HCEC 1CT (cell line): Measurements from ENCODE around the gene JAK3.
"Not testable (repeated sequence)": the region's sequence is repeated elsewhere in the genome, so short reads cannot be mapped to it uniquely, and the experiment has no call there.

Source experiments
- DNase-seq: peaks from one replicate; pipeline ENCODE4 v3.0.0-alpha.2; 2017

JAK3 gene

DNA sequence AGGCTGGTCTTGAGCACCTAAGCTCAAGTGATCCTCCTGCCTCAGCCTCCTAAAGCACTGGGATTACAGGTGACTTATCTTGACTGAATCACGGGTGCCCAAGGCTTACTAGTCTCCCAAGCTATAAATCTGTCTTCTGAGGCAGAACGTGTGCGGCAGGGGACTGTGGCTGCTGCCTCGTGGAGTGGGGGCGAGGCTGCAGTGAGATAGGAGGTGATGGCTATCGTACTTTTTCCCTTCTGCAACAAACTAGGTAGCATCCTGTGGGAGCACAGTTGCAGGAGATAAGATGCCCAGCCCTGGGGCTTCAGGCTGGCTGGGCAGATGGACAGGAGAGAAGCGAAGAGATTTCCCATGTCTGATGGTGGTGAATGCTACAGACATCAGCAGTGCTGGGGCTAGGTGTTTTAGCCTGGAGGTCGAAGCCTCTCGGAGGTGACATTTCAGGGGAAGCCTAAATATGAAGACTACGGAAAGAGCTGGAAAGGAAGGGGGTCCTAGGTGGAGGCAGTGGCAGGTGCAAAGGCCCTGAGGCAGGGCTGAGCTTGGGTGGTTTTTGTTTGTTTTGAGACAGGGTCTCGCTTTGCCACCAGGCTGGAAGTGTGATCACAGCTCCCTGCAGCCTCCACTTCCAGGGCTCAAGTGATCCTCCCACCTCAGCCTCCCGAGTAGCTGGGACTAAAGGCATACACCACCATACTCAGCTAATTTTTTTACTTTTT, 45.5 kb downstream of the JAK3 start:
- no peak for DNase-seq

DNA sequence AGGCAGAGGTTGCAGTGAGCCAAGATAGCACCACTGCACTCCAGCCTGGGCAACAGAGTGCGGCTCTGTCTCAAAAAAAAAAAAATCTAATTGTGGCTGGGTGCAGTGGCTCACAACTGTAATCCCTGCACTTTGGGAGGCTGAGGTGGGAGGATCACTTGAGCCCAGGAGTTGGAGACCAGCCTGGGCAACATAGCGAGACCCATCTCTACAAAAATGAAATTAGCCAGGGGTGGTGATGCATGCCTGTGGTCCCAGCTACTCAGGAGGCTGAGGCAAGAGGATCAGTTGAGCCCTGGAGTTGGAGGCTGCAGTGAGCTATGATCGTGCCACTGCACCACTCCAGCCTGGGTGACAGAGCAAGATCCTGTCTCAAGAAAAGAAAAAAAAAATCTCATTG, 49.2 kb downstream of the JAK3 start:
- not testable (repeated sequence) for DNase-seq

DNA sequence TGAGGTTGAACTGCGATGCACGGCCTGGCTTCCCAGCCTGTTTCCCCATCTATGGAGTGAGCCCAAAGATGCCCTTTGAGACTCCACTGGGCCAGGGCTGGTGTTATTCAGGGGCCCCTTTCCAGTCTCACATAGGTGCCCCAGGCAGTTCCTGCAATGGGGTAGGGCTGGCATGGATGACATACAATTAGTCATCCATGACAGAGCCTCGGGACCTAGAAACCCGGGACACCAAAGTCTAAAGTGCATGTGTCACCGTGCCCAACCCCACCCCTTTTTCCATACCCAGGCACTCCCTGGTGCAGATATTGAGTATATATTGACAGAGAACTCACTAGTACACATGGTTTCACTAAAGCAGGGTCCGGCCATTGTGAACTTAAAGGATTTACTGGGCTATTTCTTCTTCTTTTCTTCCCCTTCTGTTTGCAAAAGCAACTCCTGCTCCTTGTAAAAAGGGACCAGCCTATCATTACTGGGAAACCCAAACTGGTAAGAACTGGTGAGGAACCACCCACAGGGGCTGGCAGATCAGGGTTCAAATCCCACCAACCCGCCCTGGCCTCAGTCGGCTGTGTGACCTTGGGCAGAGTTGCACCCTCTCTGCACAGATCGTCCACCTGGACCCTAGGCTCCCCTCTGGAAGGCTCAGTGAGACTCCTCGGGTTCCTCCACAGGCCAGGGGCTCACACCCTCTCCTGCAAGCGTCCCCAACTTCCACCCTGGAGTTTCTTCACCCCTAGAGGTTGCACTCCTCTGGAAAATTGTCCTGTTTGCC, 50.2 kb downstream of the JAK3 start:
- peak; percentile 2 for DNase-seq

DNA sequence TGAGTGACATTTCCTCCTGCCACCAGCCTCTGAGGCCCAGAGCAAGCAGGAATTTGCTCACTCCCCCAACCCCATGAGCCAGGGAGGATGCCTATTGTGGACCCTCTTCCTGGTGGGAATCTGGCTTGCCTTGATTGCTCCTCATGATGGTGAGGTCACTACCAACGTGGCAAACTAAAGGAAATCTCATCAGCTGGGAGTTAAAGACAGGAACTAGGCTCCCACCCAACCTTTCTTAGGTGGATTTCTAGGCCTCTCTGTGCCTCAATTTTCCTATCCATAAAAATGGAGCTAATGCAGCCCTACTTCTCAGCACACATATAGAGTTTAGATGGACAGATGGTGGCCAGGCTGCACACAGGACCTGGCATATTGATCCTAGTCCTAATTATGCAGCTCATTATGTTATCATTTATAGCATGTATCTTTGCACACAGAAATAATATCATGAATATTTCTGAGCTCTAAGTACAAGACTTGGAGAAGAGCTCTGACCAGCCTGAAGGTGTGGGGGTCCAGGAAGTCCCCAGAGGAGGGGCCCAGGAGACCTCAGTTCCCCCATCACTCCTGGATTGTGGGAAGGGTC, 50.9 kb downstream of the JAK3 start:
- no peak for DNase-seq

DNA sequence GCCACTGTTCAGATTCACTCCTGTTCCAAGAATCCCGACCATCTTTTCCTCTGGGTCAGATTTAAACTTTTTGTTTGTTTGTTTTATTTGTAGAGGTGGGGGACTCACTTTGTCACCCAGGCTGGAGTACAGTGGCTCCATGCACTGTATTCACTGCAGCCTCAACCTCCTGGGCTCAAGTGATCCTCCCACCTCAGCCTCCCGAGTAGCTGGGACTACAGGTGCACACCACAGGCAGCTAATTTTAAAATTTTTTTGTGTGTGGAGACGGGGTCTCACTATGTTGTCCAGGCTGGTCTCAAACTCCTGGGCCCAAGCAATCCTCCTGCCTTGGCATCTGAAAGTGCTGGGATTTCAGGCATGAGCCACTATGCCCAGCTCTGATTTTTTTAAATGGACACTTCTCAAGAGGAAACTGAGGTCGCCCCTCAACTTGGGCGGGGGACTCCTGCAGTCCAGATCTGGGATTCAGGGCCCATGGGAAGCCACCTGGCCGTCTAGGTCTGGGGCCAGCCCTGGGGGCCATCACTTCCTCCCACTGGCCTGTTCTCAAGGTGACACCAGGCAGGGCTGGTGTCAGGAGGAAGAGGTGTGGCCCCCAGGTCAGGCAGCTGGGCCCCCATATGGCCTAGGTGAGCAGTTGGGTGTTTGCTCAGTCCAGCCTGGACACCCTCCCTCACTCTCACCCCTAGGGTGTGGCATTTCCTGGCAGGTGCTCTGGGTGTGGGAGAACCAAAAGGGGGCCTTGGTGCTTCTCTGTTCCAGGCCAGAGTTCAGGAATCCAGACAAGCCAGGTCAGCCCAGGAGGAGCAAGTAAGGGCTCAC, 51.6 kb downstream of the JAK3 start:
- DNase-seq: no peak

DNA sequence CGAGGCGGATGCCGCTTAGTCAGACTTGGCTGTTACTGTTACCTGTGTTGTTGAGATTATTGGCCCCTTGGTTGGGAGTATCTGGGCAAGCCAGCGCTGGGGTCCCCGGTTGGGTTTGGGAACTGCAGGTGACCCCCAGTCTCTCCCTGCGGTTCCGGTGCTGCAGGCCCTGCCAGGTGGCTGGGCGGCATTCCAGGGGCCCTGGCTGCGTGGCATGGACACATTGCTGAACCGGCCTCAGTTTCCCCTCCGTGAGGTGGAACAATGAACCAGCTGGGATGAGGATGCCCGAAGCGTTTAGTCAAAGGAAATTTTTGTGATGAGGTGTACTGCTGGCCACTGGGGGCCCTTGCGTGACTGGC, 52.3 kb downstream of the JAK3 start:
- DNase-seq: no peak

DNA sequence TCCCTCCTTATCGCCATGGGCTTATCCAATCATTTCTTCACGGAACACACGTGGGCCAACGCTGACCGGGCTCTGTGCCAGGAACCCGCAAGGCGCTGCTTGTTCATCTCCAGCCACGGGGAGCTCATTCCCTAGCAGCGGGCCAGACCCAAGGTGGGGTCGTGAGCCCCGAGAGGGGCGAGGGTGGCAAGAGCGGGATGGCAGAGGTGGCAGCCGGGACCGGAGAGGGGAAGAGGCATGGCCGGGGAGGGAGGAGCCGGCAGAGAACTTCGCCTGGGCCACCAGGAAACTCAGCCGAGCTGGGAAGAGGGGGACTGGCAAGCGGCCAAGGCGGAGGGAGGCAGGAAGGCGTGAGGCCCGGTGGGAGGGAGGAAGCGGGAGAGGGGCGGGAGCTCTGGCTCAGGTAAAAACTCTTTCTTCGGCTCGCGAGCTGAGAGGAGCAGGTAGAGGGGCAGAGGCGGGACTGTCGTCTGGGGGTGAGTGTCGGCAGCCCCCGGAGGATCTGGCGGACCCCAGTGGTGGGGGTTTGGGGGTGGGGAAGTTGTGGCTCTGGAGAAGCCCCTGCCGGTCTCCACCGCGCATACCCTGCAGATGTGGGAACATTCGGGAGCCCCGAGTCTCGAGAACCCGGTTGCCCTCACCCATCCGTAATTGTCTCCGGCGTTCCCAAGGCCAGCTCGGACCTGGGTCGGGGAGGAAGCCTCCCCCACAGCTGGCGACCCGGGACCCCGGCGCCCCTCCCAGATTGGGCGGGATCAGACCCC, 52.9 kb downstream of the JAK3 start, which contains the start of gene B3GNT3:
Gene B3GNT3 (plus strand): TSS at position 408 of the 764 bp plus-strand sequence. CDS start 12,670 bp downstream, outside the sequence.
- no peak for DNase-seq

DNA sequence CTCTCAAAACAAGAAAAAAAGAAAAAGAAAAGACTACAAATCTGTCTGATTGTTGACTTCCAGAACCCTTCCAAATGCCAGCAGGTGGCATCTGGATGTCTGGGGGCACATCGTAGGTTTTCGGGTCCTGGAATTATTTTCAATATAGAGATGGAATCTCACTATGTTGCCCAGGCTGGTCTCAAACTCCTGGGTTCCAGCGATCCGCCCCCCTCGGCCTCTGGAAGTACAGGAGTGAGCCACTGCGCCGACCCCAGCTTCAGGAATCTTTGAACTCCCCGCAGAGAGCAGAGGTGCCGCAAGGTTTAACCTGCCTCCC, 53.4 kb downstream of the JAK3 start:
- no peak for DNase-seq

DNA sequence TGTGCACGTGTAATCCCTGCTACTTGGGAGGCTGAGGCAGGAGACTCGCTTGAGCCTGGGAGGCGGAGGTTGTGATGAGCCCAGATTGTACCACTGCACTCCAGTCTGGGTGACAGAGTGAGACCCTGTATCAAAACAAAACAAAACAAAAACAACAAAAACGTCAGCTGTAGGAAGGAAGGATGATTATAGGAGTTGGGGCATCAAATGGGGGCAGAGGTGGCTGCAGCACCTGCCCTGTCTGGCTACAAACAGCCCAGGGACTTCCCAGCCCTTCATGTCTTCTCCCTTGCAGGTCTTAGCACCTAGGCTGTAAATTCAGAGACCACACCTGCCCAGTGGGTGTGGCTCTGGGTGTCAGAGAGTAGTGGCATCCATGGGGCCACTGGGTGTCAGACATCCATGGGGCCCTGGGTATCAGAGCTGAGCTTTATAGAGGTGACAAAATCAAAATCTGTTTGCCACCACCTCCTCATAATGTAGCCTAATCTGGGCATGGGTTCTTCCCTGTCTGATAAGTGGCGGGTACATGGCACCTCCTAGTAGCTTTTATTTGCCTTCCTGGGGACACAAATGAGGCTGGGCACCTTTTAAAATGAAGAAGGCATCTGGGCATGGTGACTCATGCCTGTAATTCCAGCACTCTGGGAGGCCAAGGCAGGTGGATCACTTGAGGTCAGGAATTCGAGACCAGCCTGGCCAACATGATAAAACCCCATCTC, 57.6 kb downstream of the JAK3 start:
- no peak for DNase-seq

DNA sequence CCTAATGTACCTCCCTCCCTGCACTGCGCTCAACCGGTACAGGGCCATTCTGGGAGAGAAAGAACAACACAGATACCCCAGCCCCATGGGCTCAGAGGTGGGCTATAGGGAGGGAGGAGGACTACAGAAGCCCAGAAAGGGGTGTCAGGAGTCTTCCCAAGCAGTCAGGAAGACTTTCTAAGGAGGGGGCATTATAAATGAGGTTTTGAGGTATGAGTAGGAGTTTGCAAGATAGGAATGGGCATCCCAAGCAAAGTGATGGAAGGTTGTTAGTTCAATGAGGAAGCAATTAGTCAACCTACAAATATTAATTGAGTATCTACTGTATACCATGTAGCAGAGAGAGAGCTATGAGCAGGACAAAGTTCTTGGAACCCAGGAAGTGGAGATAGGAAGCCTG, 59.1 kb downstream of the JAK3 start:
- no peak for DNase-seq

DNA sequence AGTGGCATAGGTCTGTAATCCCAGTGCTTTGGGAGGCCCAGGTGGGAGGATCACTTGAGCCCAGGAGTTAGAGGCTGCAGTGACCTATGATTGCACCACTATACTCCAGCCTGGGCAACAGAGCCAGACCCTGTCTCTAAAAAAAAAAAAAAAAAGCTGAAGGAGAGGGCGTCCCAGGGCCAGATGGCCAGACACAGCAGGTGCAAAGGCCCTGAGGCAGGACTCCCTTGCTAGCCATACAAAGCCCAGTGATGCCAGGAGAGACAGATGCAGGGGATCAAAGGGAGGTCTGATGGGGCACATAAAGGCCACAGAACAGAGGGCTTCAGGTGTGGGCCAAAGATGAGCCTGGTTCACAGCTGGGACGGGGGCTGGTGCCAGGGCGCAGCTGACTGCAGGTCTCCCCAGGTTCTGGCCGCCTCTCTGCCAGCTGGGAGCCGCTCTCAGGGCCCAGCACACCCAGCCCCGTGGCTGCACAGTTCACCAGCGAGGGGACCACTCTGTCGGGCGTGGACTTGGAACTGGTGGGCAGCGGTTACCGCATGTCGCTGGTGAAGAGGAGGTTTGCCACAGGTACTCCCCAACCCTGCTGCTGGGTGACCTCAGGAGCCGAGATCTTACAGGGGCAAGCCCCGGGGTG, 60.4 kb downstream of the JAK3 start:
- DNase-seq: no peak

DNA sequence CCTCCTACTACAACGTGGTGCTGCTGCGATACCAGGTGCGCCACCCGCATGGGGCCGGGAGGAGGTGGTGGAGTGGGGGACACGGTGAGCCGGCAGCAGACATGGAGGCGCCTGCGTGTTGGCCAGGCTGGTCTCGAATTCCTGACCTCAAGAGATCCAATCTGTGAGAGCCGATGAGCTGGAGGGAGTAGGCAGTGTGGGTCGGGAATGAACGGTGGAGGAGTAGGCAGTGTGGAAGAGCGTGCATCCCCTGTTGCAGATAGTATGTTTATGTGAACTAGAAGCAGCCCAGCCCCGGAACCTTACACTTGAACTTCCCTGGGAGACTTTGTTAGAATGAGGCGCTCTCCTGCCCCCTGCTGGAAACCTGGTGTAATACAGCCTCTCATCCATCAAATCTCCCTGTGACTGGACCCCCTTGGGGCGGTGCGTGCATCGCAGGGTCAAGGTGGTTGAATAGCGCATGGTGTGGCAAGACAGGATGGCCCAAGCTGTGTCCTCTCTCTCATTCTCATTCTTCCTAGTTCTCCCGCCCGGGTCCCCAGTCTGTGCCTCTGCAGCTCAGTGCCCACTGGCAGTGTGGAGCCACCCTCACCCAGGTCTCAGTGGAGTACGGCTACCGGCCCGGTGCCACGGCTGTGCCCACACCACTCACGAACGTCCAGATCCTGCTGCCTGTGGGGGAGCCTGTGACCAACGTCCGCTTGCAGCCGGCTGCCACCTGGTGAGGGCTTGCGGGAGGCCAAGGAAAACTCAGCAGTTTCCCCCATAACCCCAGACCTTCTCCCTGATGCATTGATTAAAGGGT, 63.4 kb downstream of the JAK3 start:
- DNase-seq: no peak

DNA sequence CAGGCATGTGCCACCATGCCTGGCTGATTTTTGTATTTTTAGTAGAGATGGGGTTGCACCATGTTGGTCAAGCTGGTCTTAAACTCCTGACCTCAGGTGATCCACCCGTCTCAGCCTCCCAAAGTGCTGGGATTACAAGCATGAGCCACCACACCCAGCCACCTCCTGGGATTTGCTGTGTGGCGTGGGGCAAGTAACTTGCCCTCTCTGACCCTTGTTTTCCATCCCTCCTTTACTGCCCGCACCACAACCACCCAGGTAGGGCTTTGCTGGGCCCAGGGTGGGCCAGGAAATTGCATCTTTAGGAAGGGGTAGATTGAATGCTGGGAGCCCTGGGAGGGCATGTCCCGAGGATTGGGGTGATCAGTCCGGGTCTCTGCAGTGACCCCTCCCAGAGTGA, 64.1 kb downstream of the JAK3 start:
- not testable (repeated sequence) for DNase-seq

DNA sequence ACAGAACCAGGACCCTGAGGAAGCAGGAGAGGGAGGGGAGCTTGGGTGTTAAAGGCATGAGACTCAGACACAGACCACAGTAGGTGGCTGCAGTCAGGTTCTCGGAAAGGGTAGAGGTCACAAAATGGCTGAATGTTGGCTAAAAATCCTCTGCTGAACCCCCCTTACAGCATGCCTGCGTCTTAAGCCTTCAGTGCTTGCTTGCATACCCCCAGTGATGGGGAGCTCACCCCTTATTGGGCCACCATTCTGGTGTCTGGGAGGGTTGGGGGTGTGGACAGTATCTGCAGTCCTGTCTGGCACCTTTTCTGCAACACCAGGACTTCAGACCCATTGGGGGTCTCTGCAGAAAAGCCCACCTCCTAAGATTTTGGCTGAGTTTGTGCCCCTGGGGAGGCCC, 67.0 kb downstream of the JAK3 start:
- DNase-seq: no peak

DNA sequence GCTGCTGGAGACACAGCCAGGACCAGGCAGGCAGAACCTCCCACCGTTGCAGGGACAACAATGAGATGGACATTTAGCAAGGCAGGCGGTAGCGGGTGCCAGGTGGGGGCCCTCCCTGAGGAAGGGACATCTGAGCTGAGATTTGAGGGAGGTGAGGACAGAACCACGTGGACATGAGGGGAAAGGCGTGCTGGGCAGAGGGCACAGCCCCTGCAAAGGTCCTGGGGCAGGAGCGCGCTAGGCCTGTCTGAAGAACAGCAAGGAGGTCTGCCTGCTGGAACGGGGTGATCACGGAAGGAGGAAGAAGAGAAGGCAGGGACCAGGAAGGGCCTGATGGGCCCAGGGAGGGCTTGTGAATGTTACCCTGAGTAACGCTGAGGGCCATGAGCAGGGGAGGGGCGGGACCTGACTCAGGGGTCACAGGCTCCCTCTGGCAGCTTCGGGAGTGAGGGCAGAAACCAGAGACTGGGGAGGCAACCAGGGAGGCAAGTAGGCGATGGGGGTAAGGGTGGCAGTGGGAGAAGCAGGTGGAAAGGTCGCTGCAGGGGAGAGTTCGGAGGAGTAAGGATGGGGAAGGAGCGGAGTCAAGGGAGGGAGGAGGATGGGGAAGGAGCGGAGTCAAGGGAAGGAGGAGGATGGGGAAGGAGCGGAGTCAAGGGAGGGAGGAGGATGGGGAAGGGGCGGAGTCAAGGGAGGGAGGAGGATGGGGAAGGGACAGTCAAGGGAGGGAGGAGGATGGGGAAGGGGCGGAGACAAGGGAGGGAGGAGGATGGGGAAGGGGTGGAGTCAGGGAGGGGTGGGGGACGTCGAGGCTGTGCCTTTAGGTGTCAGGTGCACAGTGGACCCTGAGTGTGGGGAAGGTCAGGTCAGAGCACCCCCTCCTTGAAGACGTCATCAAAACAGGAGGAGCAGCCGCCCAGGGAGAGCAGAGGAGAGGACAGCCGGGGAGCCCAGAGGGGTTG, 68.5 kb downstream of the JAK3 start:
- peak; percentile 41 for DNase-seq

DNA sequence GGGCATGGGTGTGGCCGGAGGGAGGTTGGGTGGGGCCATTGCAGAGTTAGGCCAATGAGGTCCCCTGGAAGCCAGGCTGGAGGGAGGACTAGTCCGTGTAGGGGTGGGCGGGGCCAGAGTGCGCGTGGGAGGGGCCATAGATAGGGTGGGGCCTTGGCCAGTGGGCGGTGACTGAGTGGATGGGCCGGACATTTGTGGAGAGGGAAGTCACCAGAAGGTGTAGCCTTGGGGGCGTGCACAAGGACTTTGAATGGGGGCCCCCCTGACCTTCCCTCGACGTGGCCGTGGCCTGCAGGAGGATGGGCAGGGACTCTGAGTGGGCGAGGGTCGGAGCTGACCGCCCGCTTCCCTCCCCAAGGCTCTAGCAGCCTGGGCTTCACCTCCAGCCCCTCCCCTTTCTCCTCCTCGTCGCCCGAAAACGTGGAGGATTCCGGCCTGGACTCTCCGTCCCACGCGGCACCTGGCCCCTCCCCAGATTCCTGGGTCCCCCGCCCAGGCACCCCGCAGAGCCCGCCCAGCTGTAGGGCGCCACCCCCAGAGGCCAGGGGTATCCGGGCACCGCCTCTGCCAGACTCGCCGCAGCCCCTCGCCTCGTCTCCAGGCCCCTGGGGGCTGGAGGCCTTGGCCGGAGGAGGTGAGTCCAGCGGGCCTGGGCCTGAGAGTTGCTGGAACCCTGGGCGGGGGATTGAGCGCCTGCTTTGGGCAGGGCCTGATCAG, 69.4 kb downstream of the JAK3 start:
- DNase-seq: peak; percentile 62

DNA sequence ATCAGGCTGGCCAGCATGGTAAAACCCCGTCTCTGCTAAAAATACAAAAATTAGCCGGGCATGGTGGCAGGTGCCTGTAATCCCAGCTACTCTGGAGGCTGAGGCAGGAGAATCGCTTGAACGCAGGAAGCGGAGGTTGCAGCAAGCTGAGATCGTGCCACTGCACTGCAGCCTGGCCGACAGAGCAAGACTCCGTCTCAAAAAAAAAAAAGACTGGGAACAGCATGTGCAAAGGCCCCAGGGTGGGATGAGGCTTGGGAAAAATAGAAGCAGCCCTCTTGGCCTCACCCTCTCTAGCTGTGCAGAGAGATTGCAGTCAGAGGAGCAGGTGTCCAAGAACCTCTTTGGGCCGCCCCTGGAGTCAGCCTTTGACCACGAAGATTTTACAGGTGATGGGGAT, 69.9 kb downstream of the JAK3 start:
- DNase-seq: not testable (repeated sequence)

DNA sequence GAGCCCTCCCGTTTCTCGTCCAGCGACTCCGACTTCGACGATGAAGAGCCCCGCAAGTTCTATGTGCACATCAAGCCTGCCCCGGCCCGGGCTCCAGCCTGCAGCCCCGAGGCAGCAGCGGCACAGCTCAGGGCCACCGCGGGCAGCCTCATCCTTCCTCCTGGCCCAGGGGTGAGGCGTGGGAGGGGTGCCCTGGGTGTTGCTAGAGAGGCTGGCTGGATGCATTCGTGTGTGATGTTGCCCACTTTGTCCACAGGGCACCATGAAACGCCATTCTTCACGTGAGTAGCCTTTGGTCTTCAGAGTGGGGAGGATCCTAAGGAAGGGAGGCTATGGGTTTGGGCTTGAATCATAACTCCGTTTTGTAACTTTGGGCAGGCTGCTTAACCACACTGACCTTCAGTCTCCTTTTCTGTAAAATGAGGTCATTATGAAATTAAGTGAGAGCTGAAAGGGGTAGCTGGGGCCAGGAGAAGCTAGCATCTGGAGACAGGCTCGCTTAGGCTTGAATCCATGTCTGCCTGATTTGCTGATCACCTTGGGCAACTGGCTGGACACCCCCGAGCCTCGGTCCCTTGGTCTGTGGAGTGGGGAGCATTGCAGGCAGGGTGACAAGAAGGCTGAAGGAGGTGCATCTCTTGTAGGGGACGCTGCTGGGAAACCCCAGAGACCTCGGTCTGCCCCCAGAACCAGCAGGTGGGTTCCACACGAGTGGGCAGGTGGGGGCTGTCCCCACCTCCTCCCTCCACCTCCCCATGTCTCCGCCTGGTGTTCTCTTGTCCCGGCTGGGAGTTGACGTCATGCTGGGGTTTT, 71.6 kb downstream of the JAK3 start:
- DNase-seq: peak; percentile 62
